Nephron progenitor cell (in vitro differentiated cells): ENCODE data around the gene CCL4.

Experiments used
- DNase-seq: peaks from one replicate; pipeline ENCODE4 v3.0.0; 2021
- H3K27ac Mint-ChIP-seq: 2 replicates; pipeline ENCODE4 v1.8.0; 2021; ENCODE audit warnings: mild to moderate bottlenecking, moderate library complexity, mixed read lengths
- H3K27me3 Mint-ChIP-seq: 2 replicates; pipeline ENCODE4 v1.8.0; 2021; ENCODE audit warnings: mild to moderate bottlenecking, low read depth, mixed read lengths; ENCODE audit not compliant: poor library complexity
- H3K36me3 Mint-ChIP-seq: 2 replicates; pipeline ENCODE4 v1.8.0; 2021; ENCODE audit warnings: low read depth, mixed read lengths
- H3K4me1 Mint-ChIP-seq: 2 replicates; pipeline ENCODE4 v1.8.0; 2021; ENCODE audit warnings: mixed read lengths
- H3K4me3 Mint-ChIP-seq: 2 replicates; pipeline ENCODE4 v1.8.0; 2021; ENCODE audit warnings: mild to moderate bottlenecking, moderate library complexity, mixed read lengths
- H3K9me3 Mint-ChIP-seq: 2 replicates; pipeline ENCODE4 v1.8.0; 2021; ENCODE audit warnings: mild to moderate bottlenecking, moderate library complexity, mixed read lengths
- TF ChIP-seq, protein P1 (sequence below): fragments of 200-600 bp; sonication (generic); IDR thresholded peaks from 2 replicates; pipeline ENCODE4 v1.5.0; 2021; ENCODE audit warnings: antibody characterized with exemption

The CCL4 gene

GRCh38 chr17:36135465-36135864, 31.8 kb downstream of the CCL4 start:
- Mint-ChIP-seq H3K4me3 (no peak overlapping the region), H3K9me3 (peaks cover 6% of the 10 kb centered on the region), H3K27me3 (peaks cover 11% of the 10 kb centered on the region), H3K36me3 (no peaks in the 10 kb centered on the region), H3K27ac (no peak overlapping the region), H3K4me1 (peaks cover 9% of the 10 kb centered on the region)
- no peak for DNase-seq
- TF ChIP-seq, protein P1, sequence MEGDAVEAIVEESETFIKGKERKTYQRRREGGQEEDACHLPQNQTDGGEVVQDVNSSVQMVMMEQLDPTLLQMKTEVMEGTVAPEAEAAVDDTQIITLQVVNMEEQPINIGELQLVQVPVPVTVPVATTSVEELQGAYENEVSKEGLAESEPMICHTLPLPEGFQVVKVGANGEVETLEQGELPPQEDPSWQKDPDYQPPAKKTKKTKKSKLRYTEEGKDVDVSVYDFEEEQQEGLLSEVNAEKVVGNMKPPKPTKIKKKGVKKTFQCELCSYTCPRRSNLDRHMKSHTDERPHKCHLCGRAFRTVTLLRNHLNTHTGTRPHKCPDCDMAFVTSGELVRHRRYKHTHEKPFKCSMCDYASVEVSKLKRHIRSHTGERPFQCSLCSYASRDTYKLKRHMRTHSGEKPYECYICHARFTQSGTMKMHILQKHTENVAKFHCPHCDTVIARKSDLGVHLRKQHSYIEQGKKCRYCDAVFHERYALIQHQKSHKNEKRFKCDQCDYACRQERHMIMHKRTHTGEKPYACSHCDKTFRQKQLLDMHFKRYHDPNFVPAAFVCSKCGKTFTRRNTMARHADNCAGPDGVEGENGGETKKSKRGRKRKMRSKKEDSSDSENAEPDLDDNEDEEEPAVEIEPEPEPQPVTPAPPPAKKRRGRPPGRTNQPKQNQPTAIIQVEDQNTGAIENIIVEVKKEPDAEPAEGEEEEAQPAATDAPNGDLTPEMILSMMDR, result no peak

DNA sequence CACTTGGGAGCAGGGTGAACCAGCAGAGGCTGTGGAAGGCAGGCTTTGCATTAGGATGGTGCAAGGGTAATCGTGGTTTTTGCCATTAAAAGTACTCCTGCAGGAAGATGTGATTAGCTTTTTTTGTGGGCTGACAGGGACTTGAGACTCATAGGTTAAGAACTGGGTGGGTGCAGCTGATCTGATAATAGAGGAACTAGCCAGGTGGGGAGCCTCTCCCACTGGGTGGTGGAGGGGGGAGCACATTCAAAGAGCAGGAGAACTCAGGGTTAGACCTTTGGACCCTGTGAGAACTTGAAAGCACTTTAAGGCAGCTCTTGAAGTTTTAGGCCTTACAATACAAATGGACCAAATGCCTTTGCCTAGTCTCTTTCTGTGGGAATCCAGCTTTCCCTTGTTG, 32.4 kb downstream of the CCL4 start:
- H3K27me3 Mint-ChIP-seq, result peaks cover 11% of the 10 kb centered on the region
- peaks cover 9% of the 10 kb centered on the region for H3K4me1 Mint-ChIP-seq
- no peak for DNase-seq
- no peak overlapping the region for H3K27ac Mint-ChIP-seq
- no peaks in the 10 kb centered on the region for H3K36me3 Mint-ChIP-seq
- TF ChIP-seq, protein P1, result no peak
- no peak overlapping the region for H3K4me3 Mint-ChIP-seq
- H3K9me3 Mint-ChIP-seq, result peaks cover 6% of the 10 kb centered on the region

DNA sequence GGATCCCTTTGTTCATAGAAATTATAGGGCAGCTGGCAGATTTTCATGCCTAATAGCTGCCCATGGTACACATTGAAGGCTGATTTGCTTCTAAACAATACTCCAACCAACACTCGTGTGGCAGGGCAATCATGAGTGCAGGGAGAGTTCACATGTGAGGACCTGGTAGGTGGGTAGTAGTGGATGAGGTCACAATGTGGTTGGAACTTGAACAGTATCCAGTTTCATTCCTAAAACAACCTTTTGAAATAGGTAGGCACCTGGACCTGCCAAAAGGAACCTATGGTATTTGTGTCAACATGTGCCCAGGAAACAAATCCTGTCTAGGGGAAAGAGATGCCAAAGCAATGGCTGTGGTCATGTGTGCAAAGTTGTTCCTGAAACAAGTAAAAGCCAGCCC, 32.8 kb downstream of the CCL4 start:
- Mint-ChIP-seq H3K27me3 (peaks cover 11% of the 10 kb centered on the region), H3K4me3 (no peak overlapping the region), H3K36me3 (no peaks in the 10 kb centered on the region)

GRCh38 chr17:36142235-36142634, 38.6 kb downstream of the CCL4 start:
- H3K27me3 Mint-ChIP-seq, result peaks cover 7% of the 10 kb centered on the region
- TF ChIP-seq, protein P1, result no peak
- H3K27ac Mint-ChIP-seq, result no peak overlapping the region
- DNase-seq, result no peak
- no peaks in the 10 kb centered on the region for H3K4me1 Mint-ChIP-seq
- H3K9me3 Mint-ChIP-seq, result peaks cover 6% of the 10 kb centered on the region
- H3K36me3 Mint-ChIP-seq, result no peaks in the 10 kb centered on the region
- no peak overlapping the region for H3K4me3 Mint-ChIP-seq

More for the DNA sequence above, 32.8 kb downstream of the CCL4 start:
- H3K27ac Mint-ChIP-seq, result no peak overlapping the region
- peaks cover 6% of the 10 kb centered on the region for H3K9me3 Mint-ChIP-seq
- TF ChIP-seq, protein P1, result no peak
- H3K4me1 Mint-ChIP-seq, result peaks cover 9% of the 10 kb centered on the region
- DNase-seq, result no peak

DNA sequence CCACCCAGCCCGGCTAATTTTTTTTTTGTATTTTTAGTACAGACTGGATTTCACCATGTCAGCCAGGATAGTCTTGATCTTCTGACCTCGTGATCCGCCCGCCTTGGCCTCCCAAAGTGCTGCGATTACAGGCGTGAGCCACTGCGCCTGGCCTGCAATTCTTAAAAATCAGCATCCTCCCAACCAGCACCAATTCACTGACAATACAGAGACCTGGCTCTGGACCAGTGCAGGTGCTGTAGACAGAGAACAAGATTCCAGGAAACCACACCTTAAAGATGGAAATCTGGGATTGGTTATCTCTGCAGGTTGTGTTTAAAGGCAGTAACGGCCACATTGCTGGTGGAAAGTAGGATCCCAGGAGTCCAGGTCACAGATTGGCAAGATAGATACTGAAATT, 39.2 kb downstream of the CCL4 start:
- no peak for DNase-seq
- Mint-ChIP-seq H3K4me3 (no peak overlapping the region), H3K9me3 (peaks cover 6% of the 10 kb centered on the region), H3K36me3 (no peaks in the 10 kb centered on the region), H3K4me1 (no peaks in the 10 kb centered on the region), H3K27ac (no peak overlapping the region), H3K27me3 (peaks cover 5% of the 10 kb centered on the region)
- TF ChIP-seq, protein P1, result no peak

DNA sequence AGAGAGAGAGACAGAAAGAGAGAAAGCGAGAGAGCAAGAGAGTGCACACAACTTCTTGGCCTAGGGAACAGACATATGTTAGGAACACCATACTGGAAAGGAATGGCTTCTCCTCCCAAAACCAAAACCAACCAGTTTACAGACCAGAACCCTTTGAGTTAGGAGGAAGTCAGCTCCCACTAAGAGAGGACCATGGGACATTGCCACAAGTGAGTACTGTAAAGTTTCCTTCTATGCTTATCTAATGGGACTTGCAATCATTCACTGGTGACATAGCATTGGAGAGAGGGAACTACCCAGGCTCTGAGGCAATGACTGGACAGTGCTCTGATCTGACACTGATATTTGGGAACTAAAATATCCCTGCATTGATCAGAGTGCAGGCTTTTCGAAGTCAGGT, 40.4 kb downstream of the CCL4 start:
- H3K4me1 Mint-ChIP-seq, result peaks cover 4% of the 10 kb centered on the region
- TF ChIP-seq, protein P1, result no peak
- H3K27me3 Mint-ChIP-seq, result peaks cover 3% of the 10 kb centered on the region
- H3K9me3 Mint-ChIP-seq, result no peaks in the 10 kb centered on the region
- H3K4me3 Mint-ChIP-seq, result no peak overlapping the region
- no peaks in the 10 kb centered on the region for H3K36me3 Mint-ChIP-seq
- no peak overlapping the region for H3K27ac Mint-ChIP-seq
- no peak for DNase-seq
